Stimulated activated CD8-positive, alpha-beta memory T cell treated with anti-CD3 and anti-CD28 coated beads, Interleukin-7, amount 100 ng/mL, for 48 hours (primary cell): ENCODE measurements around the gene TIGD6.
"Not testable (repeated sequence)": the region's sequence is repeated elsewhere in the genome, so short reads cannot be mapped to it uniquely, and the experiment has no call there.

ENCODE experiments used
- DNase-seq, 2 donors: peaks; one replicate each; pipeline ENCODE4 v3.0.0-alpha.2; 2020; ENCODE audit warnings: low read depth in 1 of 2; ENCODE audit errors: extremely low read depth in 1 of 2

The TIGD6 gene

DNA sequence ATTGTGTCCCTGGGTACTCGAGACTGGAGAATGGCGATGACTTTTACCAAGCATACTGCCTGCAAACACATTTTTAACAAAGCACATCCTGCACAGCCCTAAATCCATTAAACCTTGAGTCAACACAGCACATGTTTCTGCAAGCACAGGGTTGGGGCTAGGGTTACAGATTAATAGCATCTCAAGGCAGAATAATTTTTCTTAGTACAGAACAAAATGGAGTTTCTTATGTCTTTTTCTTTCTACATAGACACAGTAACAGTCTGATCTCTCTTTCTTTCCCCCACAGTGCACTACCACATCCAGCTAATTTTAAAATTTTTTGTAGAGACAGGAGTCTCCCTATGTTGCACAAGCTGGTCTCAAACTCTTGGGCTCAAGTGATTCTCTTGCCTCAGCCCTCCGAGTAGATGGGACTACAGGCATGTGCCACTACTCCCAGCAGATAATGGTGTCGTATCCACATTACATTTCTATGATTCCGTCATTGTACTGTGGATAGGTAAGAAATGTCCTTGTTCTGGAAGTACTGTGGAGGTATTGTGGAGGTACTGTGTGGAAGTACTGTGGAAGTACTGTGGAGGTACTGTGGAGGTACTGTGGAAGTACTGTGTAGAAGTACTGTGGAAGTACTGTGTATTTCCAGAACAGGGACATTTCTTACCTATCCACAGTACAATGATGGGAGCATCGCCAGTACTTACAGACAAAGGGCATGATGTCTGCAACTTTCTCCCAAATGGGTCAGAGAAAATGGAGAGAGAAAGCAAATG lies 57.1 kb downstream of the TIGD6 start:
- not testable (repeated sequence) for DNase-seq
